A673 (cell line): ENCODE results near the gene CYP11A1. TPM values are rescaled to one million over a fixed set of nuclear protein-coding genes. Genes with fewer than 3 reads are reported as not detected.

Experiments
- BruUV-seq: library from RNA; stranded (reverse); fragments of 400-500 nt; replicated peaks from 2 replicates; lab custom pipeline; 2021; lab: Mats Ljungman, UMichigan
- CTCF ChIA-PET: fragments of 300-600 bp; sonication (Branson Sonifier 250); formaldehyde crosslinking; loops from one replicate; lab custom pipeline; 2022; ENCODE audit warnings: antibody characterized with exemption; lab: Charles Lee
- POLR2A ChIA-PET: fragments of 300-600 bp; sonication (Branson Sonifier 250); formaldehyde crosslinking; loops from one replicate; lab custom pipeline; 2022; ENCODE audit warnings: antibody characterized with exemption; ENCODE audit not compliant: low non-redundant PET; lab: Charles Lee
- DNase-seq: peaks from one replicate; pipeline ENCODE4 v3.0.0-alpha.2; 2015; ENCODE audit warnings: low spot score
- H3K27ac ChIP-seq: fragments of 200-600 bp; sonication (generic); 2 replicates; pipeline ENCODE4 v1.5.1; 2016; ENCODE audit warnings: mixed run types, low read depth, mild to moderate bottlenecking, mixed read lengths, antibody characterized with exemption, low read length; ENCODE audit not compliant: poor library complexity, severe bottlenecking
- H3K27me3 ChIP-seq: fragments of 200-600 bp; sonication (generic); replicated peaks from 2 replicates; pipeline ENCODE4 v1.6.1; 2017; ENCODE audit warnings: mixed run types, low read depth, mild to moderate bottlenecking, mixed read lengths, antibody characterized with exemption, low read length; ENCODE audit not compliant: insufficient read depth, poor library complexity
- H3K36me3 ChIP-seq: fragments of 200-600 bp; sonication (generic); 2 replicates; pipeline ENCODE4 v1.6.1; 2016; ENCODE audit warnings: mixed run types, mild to moderate bottlenecking, mixed read lengths, antibody characterized with exemption, low read length; ENCODE audit not compliant: insufficient read depth, poor library complexity, severe bottlenecking
- H3K4me1 ChIP-seq: fragments of 200-600 bp; sonication (generic); 2 replicates; pipeline ENCODE4 v1.6.1; 2017; ENCODE audit warnings: mixed run types, mild to moderate bottlenecking, mixed read lengths, antibody characterized with exemption, low read length; ENCODE audit not compliant: insufficient read depth, poor library complexity, severe bottlenecking
- H3K4me3 ChIP-seq: fragments of 200-600 bp; sonication (generic); 2 replicates; pipeline ENCODE4 v1.5.1; 2016; ENCODE audit warnings: low read depth, mixed run types, mild to moderate bottlenecking, mixed read lengths, low read length; ENCODE audit not compliant: poor library complexity, severe bottlenecking
- H3K9me3 ChIP-seq: fragments of 200-600 bp; sonication (generic); 2 replicates; pipeline ENCODE4 v1.6.1; 2016; ENCODE audit warnings: mixed run types, low read depth, mild to moderate bottlenecking, mixed read lengths, antibody characterized with exemption, low read length; ENCODE audit not compliant: poor library complexity, severe bottlenecking
- EZH2 ChIP-seq: fragments of 200-600 bp; sonication (generic); IDR thresholded peaks from 2 replicates; pipeline ENCODE4 v1.6.1; 2017; ENCODE audit warnings: borderline replicate concordance, low read depth, mild to moderate bottlenecking, mixed read lengths, antibody characterized with exemption, low read length; ENCODE audit not compliant: poor library complexity, severe bottlenecking
- intact Hi-C: fragments of 100-400 bp; cut with micrococcal nuclease; formaldehyde crosslinking; loops from one replicate; pipeline ENCODE4 v1.10.0; 2022; ENCODE audit not compliant: unreplicated experiment
- microRNA-seq: library from miRNA; unstranded; fragments of <30 nt; microRNA quantifications from one replicate; pipeline ENCODE4 v1.2.0, GENCODE V29; 2021
- total RNA-seq: library from RNA; stranded (reverse); gene quantifications from 2 replicates; pipeline ENCODE4 v1.2.3, GENCODE V29; 2021

CYP11A1 gene
- total RNA-seq, 1 experiment from 2014 or later, result not detected

DNA sequence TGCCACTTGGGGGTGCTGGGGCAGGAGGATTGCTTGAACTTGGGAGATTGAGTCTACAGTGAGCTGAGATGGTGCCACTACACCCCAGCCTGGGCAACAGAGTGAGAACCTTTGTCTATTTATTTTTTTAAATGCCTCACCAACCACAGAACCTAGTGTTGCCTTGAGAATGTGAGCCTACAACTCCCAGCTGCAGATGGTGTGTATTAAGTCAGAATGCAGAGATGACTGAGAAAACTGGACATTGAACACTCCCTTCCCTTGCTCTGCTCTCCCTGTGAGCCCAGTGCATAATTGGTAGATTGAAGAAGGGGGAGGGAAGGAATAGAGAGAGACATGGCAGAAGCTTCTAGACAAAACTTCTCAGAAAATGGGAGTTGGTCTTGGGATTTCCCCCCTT is 77.8 kb downstream of the CYP11A1 start:
- H3K9me3 ChIP-seq, result no peaks in the 10 kb centered on the region
- ChIA-PET POLR2A (no interaction called here), CTCF (no interaction called here)
- no peak overlapping the region for H3K4me3 ChIP-seq
- no peak overlapping the region for H3K27ac ChIP-seq
- intact Hi-C loops, result no loop called here
- peaks cover 20% of the 10 kb centered on the region for H3K4me1 ChIP-seq
- DNase-seq, result no peak
- TF ChIP-seq EZH2, result no peak
- H3K36me3 ChIP-seq, result no peaks in the 10 kb centered on the region
- no peaks in the 10 kb centered on the region for H3K27me3 ChIP-seq
- BruUV-seq, result no TSS peak

Small RNAs within 50 kb of the gene (microRNA-seq; reads per million reads assigned to microRNA genes)
- gene MIR6881, result not detected

Other genes starting within 250 kb of the CYP11A1 start
- 0.48 and 0.64 TPM in 2 replicates for gene ISLR2, start 237.1 kb downstream of the CYP11A1 start, total RNA-seq
- gene ISLR, start 193.9 kb downstream of the CYP11A1 start, total RNA-seq, result 0.41 and 0.74 TPM in 2 replicates
- gene STRA6, start 164.9 kb downstream of the CYP11A1 start, total RNA-seq, result 0.84 and 1.5 TPM in 2 replicates
- not detected in 2 replicates for gene CCDC33, start 131.3 kb downstream of the CYP11A1 start, total RNA-seq
- gene SEMA7A, start 66.3 kb upstream of the CYP11A1 start, total RNA-seq, result 0.45 and 1.4 TPM in 2 replicates
- gene UBL7, start 93.5 kb upstream of the CYP11A1 start, total RNA-seq, result 72.5 and 74.7 TPM in 2 replicates
- 17.3 and 18.3 TPM in 2 replicates for gene ARID3B, start 173.6 kb upstream of the CYP11A1 start, total RNA-seq
- 66.8 and 75.5 TPM in 2 replicates for gene CLK3, start 248.2 kb upstream of the CYP11A1 start, total RNA-seq